Neural cell (in vitro differentiated cells): ENCODE results near the gene RADX. TPM values are rescaled to one million over a fixed set of nuclear protein-coding genes. Genes with fewer than 3 reads are reported as not detected.

Experiments
- H2AFZ ChIP-seq: fragments of 200-600, 300-800 bp; sonication (generic), shearing (Covaris generic); 2 replicates; pipeline ENCODE4 v1.6.0; 2014; ENCODE audit warnings: low read depth, mild to moderate bottlenecking, antibody characterized with exemption, low read length, moderate library complexity
- H3F3A ChIP-seq: fragments of 200-600 bp; shearing (Covaris generic); 2 replicates; pipeline ENCODE4 v1.6.1; 2016; ENCODE audit warnings: mild to moderate bottlenecking, moderate library complexity, mixed read lengths, antibody characterized with exemption, low read length; ENCODE audit not compliant: insufficient read depth, poor library complexity, severe bottlenecking
- H3K27ac ChIP-seq: fragments of 200-600, 300-800 bp; sonication (generic), shearing (Covaris generic); 2 replicates; pipeline ENCODE4 v1.5.1; 2014; ENCODE audit warnings: mild to moderate bottlenecking, low read length, moderate library complexity
- H3K27me3 ChIP-seq: fragments of 300-800, 200-600 bp; sonication (generic), shearing (Covaris generic); 2 replicates; pipeline ENCODE4 v1.6.0; 2014; ENCODE audit warnings: mild to moderate bottlenecking, low read depth, low read length, moderate library complexity; ENCODE audit not compliant: insufficient read depth
- H3K36me3 ChIP-seq: fragments of 300-800, 200-600 bp; sonication (generic), shearing (Covaris generic); 2 replicates; pipeline ENCODE4 v1.5.1; 2014; ENCODE audit warnings: mild to moderate bottlenecking, antibody characterized with exemption, low read length, moderate library complexity; ENCODE audit not compliant: insufficient read depth
- H3K4me2 ChIP-seq: fragments of 300-800, 200-600 bp; sonication (generic), shearing (Covaris generic); 2 replicates; pipeline ENCODE4 v1.6.0; 2014; ENCODE audit warnings: mild to moderate bottlenecking, low read length
- H3K4me3 ChIP-seq: fragments of 300-800, 200-600 bp; sonication (generic), shearing (Covaris generic); 2 replicates; pipeline ENCODE4 v1.5.1; 2014; ENCODE audit warnings: mild to moderate bottlenecking, low read length, moderate library complexity
- H3K79me2 ChIP-seq: fragments of 200-600 bp; shearing (Covaris generic); replicated peaks from 2 replicates; pipeline ENCODE4 v1.6.0; 2014; ENCODE audit warnings: mild to moderate bottlenecking, low read length, moderate library complexity; ENCODE audit not compliant: insufficient read depth
- H3K9ac ChIP-seq: fragments of 300-800, 200-600 bp; sonication (generic), shearing (Covaris generic); 2 replicates; pipeline ENCODE4 v1.6.1; 2016; ENCODE audit warnings: mild to moderate bottlenecking, low read length, mixed read lengths
- H3K9me2 ChIP-seq: fragments of 200-600 bp; shearing (Covaris generic); 2 replicates; pipeline ENCODE4 v1.6.1; 2016; ENCODE audit warnings: mild to moderate bottlenecking, low read length, mixed read lengths; ENCODE audit not compliant: insufficient read depth
- H3K9me3 ChIP-seq: fragments of 200-600, 300-800 bp; sonication (generic), shearing (Covaris generic); 2 replicates; pipeline ENCODE4 v1.6.1; 2016; ENCODE audit warnings: mild to moderate bottlenecking, mixed run types, low read length, moderate library complexity, mixed read lengths
- H4K20me1 ChIP-seq: fragments of 200-600 bp; shearing (Covaris generic); 2 replicates; pipeline ENCODE4 v1.6.1; 2016; ENCODE audit warnings: mild to moderate bottlenecking, mixed run types; ENCODE audit not compliant: insufficient read depth
- CTCF ChIP-seq: fragments of 450-650 bp; IDR thresholded peaks from 2 replicates; pipeline ENCODE4 v1.5.1; 2014; ENCODE audit warnings: antibody characterized with exemption, mild to moderate bottlenecking, moderate library complexity; ENCODE audit not compliant: poor library complexity, severe bottlenecking
- EP300 ChIP-seq: fragments of 450-650 bp; conservative IDR thresholded peaks from 2 replicates; pipeline ENCODE4 v1.6.1; 2014; ENCODE audit warnings: antibody characterized with exemption, mild to moderate bottlenecking, moderate library complexity; ENCODE audit not compliant: poor library complexity, severe bottlenecking
- EZH2 ChIP-seq: fragments of 200-600, 300-800 bp; shearing (Covaris generic), sonication (generic); IDR thresholded peaks from 2 replicates; pipeline ENCODE4 v1.6.1; 2014; ENCODE audit warnings: antibody characterized with exemption, low read length, borderline replicate concordance, mild to moderate bottlenecking; ENCODE audit not compliant: insufficient read depth, poor library complexity, severe bottlenecking
- MXI1 ChIP-seq: fragments of 450-650 bp; conservative IDR thresholded peaks from 2 replicates; pipeline ENCODE4 v1.6.1; 2014; ENCODE audit warnings: antibody characterized with exemption, mild to moderate bottlenecking; ENCODE audit not compliant: poor library complexity, severe bottlenecking
- POLR2AphosphoS5 ChIP-seq: IDR thresholded peaks from 2 replicates; pipeline ENCODE4 v1.6.1; 2012
- RAD21 ChIP-seq: fragments of 450-650 bp; conservative IDR thresholded peaks from 2 replicates; pipeline ENCODE4 v1.6.1; 2014; ENCODE audit warnings: antibody characterized with exemption, mild to moderate bottlenecking, moderate library complexity
- SMC3 ChIP-seq: fragments of 450-650 bp; conservative IDR thresholded peaks from 2 replicates; pipeline ENCODE4 v1.6.1; 2014; ENCODE audit warnings: antibody characterized with exemption, mild to moderate bottlenecking, moderate library complexity; ENCODE audit not compliant: poor library complexity
- TAF1 ChIP-seq: IDR thresholded peaks from 2 replicates; pipeline ENCODE4 v1.6.1; 2012; ENCODE audit warnings: low read depth
- polyA minus RNA-seq: library from RNA; depleted of rRNA, polyadenylated mRNA; stranded (reverse); fragments of >200 nt; gene quantifications from 2 replicates; pipeline ENCODE4 v1.2.3, GENCODE V29; 2014
- polyA plus RNA-seq: library from polyadenylated mRNA; depleted of rRNA; stranded (reverse); fragments of >200 nt; gene quantifications from 2 replicates; pipeline ENCODE4 v1.2.3, GENCODE V29; 2014
- TF ChIP-seq, protein P1 (sequence below): IDR thresholded peaks from 2 replicates; pipeline ENCODE4 v1.6.1; 2012; ENCODE audit warnings: borderline replicate concordance

RADX gene
- 67.5 and 78.9 TPM in 2 replicates for polyA plus RNA-seq
- 68.4 and 82.1 TPM in 2 replicates for polyA minus RNA-seq

GRCh38 chrX:106611679-106612392 is at the start of gene RADX:
TSS of gene RADX (plus strand) at chrX:106611978. CDS start at chrX:106612081, 103 bp downstream.
- peak within 1 kb of the TSS; percentile 73 for H3K27ac ChIP-seq

DNA sequence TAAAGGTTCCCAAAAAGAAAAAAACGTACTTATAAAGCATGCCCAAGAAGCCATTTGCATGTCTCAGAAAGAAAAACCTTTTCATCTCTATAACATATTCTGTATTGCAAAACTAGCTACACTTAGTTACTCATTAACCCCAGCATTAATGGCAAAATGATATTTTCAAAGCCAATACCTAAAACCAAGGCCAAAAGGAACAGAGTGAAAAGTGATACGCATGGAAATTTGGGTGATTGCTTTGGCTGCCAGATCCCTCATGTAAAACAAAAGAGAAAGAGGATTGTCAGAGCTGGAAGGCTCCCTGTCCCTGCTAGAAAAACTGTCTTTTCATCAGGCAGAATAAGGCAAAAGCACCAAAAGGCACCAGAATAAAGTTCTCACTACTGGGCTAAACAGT is 46.8 kb upstream of the RADX start:
- Histone ChIP-seq H3K4me3 (no peak overlapping the region), H3K79me2 (no peaks in the 10 kb centered on the region), H3K9ac (no peak overlapping the region), H3K36me3 (no peaks in the 10 kb centered on the region), H3K27me3 (no peaks in the 10 kb centered on the region), H3K27ac (no peak overlapping the region), H3F3A (no peaks in the 10 kb centered on the region), H4K20me1 (no peaks in the 10 kb centered on the region), H3K9me3 (no peaks in the 10 kb centered on the region), H3K9me2 (no peaks in the 10 kb centered on the region), H3K4me2 (no peak overlapping the region), H2AFZ (no peak overlapping the region)
- TF ChIP-seq EZH2, result no peak
- TF ChIP-seq CTCF, result no peak
- TF ChIP-seq, protein P1, sequence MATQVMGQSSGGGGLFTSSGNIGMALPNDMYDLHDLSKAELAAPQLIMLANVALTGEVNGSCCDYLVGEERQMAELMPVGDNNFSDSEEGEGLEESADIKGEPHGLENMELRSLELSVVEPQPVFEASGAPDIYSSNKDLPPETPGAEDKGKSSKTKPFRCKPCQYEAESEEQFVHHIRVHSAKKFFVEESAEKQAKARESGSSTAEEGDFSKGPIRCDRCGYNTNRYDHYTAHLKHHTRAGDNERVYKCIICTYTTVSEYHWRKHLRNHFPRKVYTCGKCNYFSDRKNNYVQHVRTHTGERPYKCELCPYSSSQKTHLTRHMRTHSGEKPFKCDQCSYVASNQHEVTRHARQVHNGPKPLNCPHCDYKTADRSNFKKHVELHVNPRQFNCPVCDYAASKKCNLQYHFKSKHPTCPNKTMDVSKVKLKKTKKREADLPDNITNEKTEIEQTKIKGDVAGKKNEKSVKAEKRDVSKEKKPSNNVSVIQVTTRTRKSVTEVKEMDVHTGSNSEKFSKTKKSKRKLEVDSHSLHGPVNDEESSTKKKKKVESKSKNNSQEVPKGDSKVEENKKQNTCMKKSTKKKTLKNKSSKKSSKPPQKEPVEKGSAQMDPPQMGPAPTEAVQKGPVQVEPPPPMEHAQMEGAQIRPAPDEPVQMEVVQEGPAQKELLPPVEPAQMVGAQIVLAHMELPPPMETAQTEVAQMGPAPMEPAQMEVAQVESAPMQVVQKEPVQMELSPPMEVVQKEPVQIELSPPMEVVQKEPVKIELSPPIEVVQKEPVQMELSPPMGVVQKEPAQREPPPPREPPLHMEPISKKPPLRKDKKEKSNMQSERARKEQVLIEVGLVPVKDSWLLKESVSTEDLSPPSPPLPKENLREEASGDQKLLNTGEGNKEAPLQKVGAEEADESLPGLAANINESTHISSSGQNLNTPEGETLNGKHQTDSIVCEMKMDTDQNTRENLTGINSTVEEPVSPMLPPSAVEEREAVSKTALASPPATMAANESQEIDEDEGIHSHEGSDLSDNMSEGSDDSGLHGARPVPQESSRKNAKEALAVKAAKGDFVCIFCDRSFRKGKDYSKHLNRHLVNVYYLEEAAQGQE, result no peak
- TF ChIP-seq EP300, result no peak
- no peak for TF ChIP-seq SMC3
- TF ChIP-seq MXI1, result no peak
- TF ChIP-seq TAF1, result no peak

More at GRCh38 chrX:106611679-106612392, at the start of gene RADX:
- H3K36me3 ChIP-seq, result no peaks in the 10 kb centered on the region
- H3K9ac ChIP-seq, result peak within 1 kb of the TSS; percentile 76
- no peaks in the 10 kb centered on the region for H3K9me2 ChIP-seq
- no peaks in the 10 kb centered on the region for H3K27me3 ChIP-seq
- H4K20me1 ChIP-seq, result no peaks in the 10 kb centered on the region
- H3K4me2 ChIP-seq, result peak within 1 kb of the TSS; percentile 68
- H3F3A ChIP-seq, result no peaks in the 10 kb centered on the region
- peaks cover 17% of the 10 kb centered on the region for H3K79me2 ChIP-seq
- TF ChIP-seq RAD21, result no peak
- TF ChIP-seq EP300, result peak; percentile 74
- TF ChIP-seq CTCF, result no peak
- TF ChIP-seq, protein P1, result no peak
- no peak for TF ChIP-seq SMC3
- TF ChIP-seq EZH2, result no peak
- TF ChIP-seq MXI1, result peak; percentile 52
- TF ChIP-seq POLR2AphosphoS5, result peak; percentile 79
- TF ChIP-seq TAF1, result peak; percentile 44
- H3K9me3 ChIP-seq, result no peaks in the 10 kb centered on the region
- H3K4me3 ChIP-seq, result peak within 1 kb of the TSS; percentile 80
- H2AFZ ChIP-seq, result peak within 1 kb of the TSS; percentile 65
